Muscle of leg (tissue), 16 donors: Measurements from ENCODE around the gene SLC43A1. TPM values are rescaled to one million over a fixed set of nuclear protein-coding genes. Genes with fewer than 3 reads are reported as not detected.

Source experiments
- DNase-seq: peaks from one replicate; pipeline ENCODE4 v3.0.0; 2013
- H3K27ac ChIP-seq: one replicate; pipeline ENCODE4 v1.5.1; 2013; ENCODE audit warnings: mild to moderate bottlenecking, low read length, control low read depth
- H3K27me3 ChIP-seq: one replicate; pipeline ENCODE4 v1.6.1; 2013; ENCODE audit warnings: low read length; ENCODE audit not compliant: control insufficient read depth, insufficient read depth
- H3K36me3 ChIP-seq: one replicate; pipeline ENCODE4 v1.6.1; 2013; ENCODE audit warnings: low read length; ENCODE audit not compliant: control insufficient read depth, insufficient read depth
- H3K4me1 ChIP-seq: one replicate; pipeline ENCODE4 v1.6.1; 2013; ENCODE audit warnings: low read length; ENCODE audit not compliant: control insufficient read depth, insufficient read depth
- H3K4me3 ChIP-seq: one replicate; pipeline ENCODE4 v1.5.1; 2013; ENCODE audit warnings: low read length, control low read depth
- H3K9me3 ChIP-seq: replicated peaks from 2 replicates; pipeline ENCODE4 v1.6.1; 2013; ENCODE audit warnings: low read depth, low read length; ENCODE audit not compliant: control insufficient read depth
- WGBS: methylation state at CpG from one replicate; pipeline ENCODE4 v1.1.5; 2013; ENCODE audit warnings: missing lambda C conversion rate; ENCODE audit not compliant: insufficient coverage; 5-methylcytosine and 5-hydroxymethylcytosine counted together
- long read RNA-seq, 11 donors: transcript quantifications; one replicate each; lab custom pipeline, GENCODE V29; 2026
- polyA plus RNA-seq, 8 donors: library from polyadenylated mRNA; unstranded; fragments of 120-200 nt; gene quantifications; one replicate each; pipeline versions ENCODE4 v1.2.1 to v1.2.3, GENCODE V29; 2013; ENCODE audit warnings: inconsistent platforms in 1 of 8, low replicate concordance in 1 of 8; ENCODE audit not compliant: insufficient read length in 8 of 8, insufficient read depth in 1 of 8
- total RNA-seq: library from RNA; stranded (reverse); fragments of 120-200 nt; gene quantifications from one replicate; pipeline ENCODE4 v1.2.4, GENCODE V29; 2013

Gene SLC43A1
- total RNA-seq (12.2 TPM), polyA plus RNA-seq (10 to 100 TPM in 4 of 8 donors, 1 to 10 TPM in 4; 7.1 to 12.5 (median 10.1) TPM)
- long read RNA-seq, donor 1, partial matches to known transcripts: 0 of 1 reads
- long read RNA-seq, donor 1, other reads (novel, unspliced or antisense): 0 of 1 reads
- long read RNA-seq, donor 2: 0 reads
- long read RNA-seq, donor 3: 0 reads
- long read RNA-seq, donor 4: 0 reads
- long read RNA-seq, donor 5, partial matches to known transcripts: 0 of 3 reads
- long read RNA-seq, donor 5, other reads (novel, unspliced or antisense): 0 of 3 reads
- long read RNA-seq, donor 6, partial matches to known transcripts: 0 of 3 reads
- long read RNA-seq, donor 6, other reads (novel, unspliced or antisense): 0 of 3 reads
- long read RNA-seq, donor 7, partial matches to known transcripts: 0 of 1 reads
- long read RNA-seq, donor 7, other reads (novel, unspliced or antisense): 0 of 1 reads
- long read RNA-seq, donor 8, partial matches to known transcripts: 0 of 1 reads
- long read RNA-seq, donor 8, other reads (novel, unspliced or antisense): 0 of 1 reads
- long read RNA-seq, donor 9, partial matches to known transcripts: 0 of 1 reads
- long read RNA-seq, donor 9, other reads (novel, unspliced or antisense): 0 of 1 reads
- long read RNA-seq, donor 10, partial matches to known transcripts: 0 of 2 reads
- long read RNA-seq, donor 10, other reads (novel, unspliced or antisense): 0 of 2 reads
- long read RNA-seq, donor 11, partial matches to known transcripts: 0 of 2 reads
- long read RNA-seq, donor 11, other reads (novel, unspliced or antisense): 0 of 2 reads

DNA sequence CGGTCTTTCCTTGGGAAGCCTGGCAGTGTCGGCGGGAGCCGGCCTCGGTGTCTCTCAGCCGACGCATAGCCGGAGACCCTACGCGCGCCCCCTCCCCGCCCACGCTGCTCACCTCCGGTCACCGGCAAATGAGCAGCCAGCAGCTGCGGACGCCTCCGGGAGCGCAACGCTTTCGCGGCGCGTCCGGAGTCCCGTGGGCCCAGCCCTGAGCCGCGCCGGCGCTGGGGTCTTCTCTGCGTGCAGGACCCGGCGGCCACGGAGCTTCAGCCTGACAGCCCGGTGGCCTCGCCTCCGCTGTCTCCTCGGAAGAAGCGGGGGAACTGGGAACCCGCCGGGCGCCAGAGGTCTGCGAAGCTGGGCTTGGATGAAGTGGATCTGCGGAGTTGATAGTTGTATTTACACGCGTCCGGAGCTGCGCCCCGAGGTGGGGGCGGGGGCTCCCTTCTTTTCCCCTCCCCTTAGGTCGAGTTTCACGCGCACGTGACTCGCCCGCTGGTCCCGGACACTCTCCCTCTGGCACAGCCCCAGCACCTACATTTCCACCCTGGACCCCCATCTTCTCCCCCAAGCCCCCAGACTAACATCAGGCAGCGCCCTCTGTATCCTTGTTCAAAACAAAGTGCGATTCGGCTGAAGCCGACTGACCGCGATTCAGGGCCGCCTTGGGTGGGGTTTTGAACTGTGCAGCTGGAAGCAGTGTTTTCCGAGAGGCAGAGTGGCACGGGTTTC lies at the start of gene SLC43A1:
Gene SLC43A1 (minus strand): TSS at position 371 of the 729 bp plus-strand sequence. CDS start 1,591 bp downstream, outside the sequence.
- peaks cover 25% of the 10 kb centered on the region for H3K4me1 ChIP-seq
- peak; percentile 76 for DNase-seq
- peak within 1 kb of the TSS; percentile 67 for H3K4me3 ChIP-seq
- H3K27me3 ChIP-seq: no peaks in the 10 kb centered on the region
- no peaks in the 10 kb centered on the region for H3K36me3 ChIP-seq
- H3K27ac ChIP-seq: peak within 1 kb of the TSS; percentile 69
- H3K9me3 ChIP-seq: no peaks in the 10 kb centered on the region
- WGBS: under 1% methylated on average over 57 of the region's 66 CpGs

- WGBS: no CpG with 5 or more reads among the region's 4 CpGs
These were observed 47.1 kb upstream of the SLC43A1 start for GRCh38 chr11:57562596-57562995.

GRCh38 chr11:57560146-57560545 lies 44.6 kb upstream of the SLC43A1 start:
- 100% methylated on average over 2 of the region's 4 CpGs for WGBS
- H3K9me3 ChIP-seq: no peaks in the 10 kb centered on the region
- H3K36me3 ChIP-seq: peaks cover 37% of the 10 kb centered on the region

More at GRCh38 chr11:57562596-57562995, 47.1 kb upstream of the SLC43A1 start:
- Histone ChIP-seq H3K36me3 (peaks cover 19% of the 10 kb centered on the region), H3K9me3 (no peaks in the 10 kb centered on the region), H3K4me3 (no peak overlapping the region), H3K4me1 (peaks cover 16% of the 10 kb centered on the region), H3K27me3 (no peaks in the 10 kb centered on the region), H3K27ac (no peak overlapping the region)
- DNase-seq: no peak

GRCh38 chr11:57556041-57556440 lies 40.5 kb upstream of the SLC43A1 start:
- DNase-seq: no peak
- no peak overlapping the region for H3K4me3 ChIP-seq

More at GRCh38 chr11:57560146-57560545, 44.6 kb upstream of the SLC43A1 start:
- Histone ChIP-seq H3K27me3 (no peaks in the 10 kb centered on the region), H3K27ac (no peak overlapping the region), H3K4me1 (no peaks in the 10 kb centered on the region), H3K4me3 (no peak overlapping the region)
- DNase-seq: no peak

DNA sequence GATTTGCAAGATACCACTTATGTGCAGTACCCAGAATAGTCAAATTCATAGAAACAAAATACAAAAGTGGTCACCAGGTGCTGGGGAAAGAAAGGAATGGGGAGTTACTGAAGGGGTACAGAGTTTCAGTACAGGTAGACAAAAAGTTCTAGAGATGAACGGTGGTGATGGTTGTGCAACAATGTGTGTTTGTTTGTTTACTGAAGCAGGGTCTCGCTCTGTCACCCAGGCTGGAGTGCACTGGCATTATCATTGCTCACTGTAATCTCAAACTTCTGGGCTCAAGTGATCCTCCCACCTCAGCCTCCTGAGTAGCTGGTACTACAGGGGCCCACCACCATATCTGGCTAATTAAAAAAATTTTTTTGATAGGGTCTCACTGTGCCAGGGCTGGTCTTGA lies 39.9 kb upstream of the SLC43A1 start:
- Histone ChIP-seq H3K36me3 (peaks cover 79% of the 10 kb centered on the region), H3K4me3 (no peak overlapping the region), H3K4me1 (no peaks in the 10 kb centered on the region), H3K9me3 (no peaks in the 10 kb centered on the region), H3K27ac (no peak overlapping the region), H3K27me3 (no peaks in the 10 kb centered on the region)
- DNase-seq: no peak
- WGBS: 100% methylated on average over 1 of the region's 2 CpGs

More at GRCh38 chr11:57556041-57556440, 40.5 kb upstream of the SLC43A1 start:
- WGBS: 91% methylated on average over 8 of the region's 8 CpGs
- no peak overlapping the region for H3K27ac ChIP-seq
- no peaks in the 10 kb centered on the region for H3K4me1 ChIP-seq
- H3K9me3 ChIP-seq: no peaks in the 10 kb centered on the region
- no peaks in the 10 kb centered on the region for H3K27me3 ChIP-seq
- peaks cover 73% of the 10 kb centered on the region for H3K36me3 ChIP-seq

GRCh38 chr11:57552479-57552878 lies 37.0 kb upstream of the SLC43A1 start:
- no peak for DNase-seq
- H3K36me3 ChIP-seq: peaks cover 80% of the 10 kb centered on the region
- no peaks in the 10 kb centered on the region for H3K9me3 ChIP-seq
- H3K27me3 ChIP-seq: no peaks in the 10 kb centered on the region
- H3K4me1 ChIP-seq: peaks cover 4% of the 10 kb centered on the region
- WGBS: no CpG with 5 or more reads among the region's 5 CpGs
- no peak overlapping the region for H3K27ac ChIP-seq
- H3K4me3 ChIP-seq: no peak overlapping the region

GRCh38 chr11:57551941-57552340 lies 36.4 kb upstream of the SLC43A1 start:
- Histone ChIP-seq H3K27ac (no peak overlapping the region), H3K27me3 (no peaks in the 10 kb centered on the region), H3K9me3 (no peaks in the 10 kb centered on the region), H3K36me3 (peaks cover 82% of the 10 kb centered on the region), H3K4me1 (peaks cover 8% of the 10 kb centered on the region), H3K4me3 (no peak overlapping the region)
- DNase-seq: no peak
- 97% methylated on average over 3 of the region's 4 CpGs for WGBS

GRCh38 chr11:57549983-57550382 lies 34.5 kb upstream of the SLC43A1 start:
- peaks cover 80% of the 10 kb centered on the region for H3K36me3 ChIP-seq

GRCh38 chr11:57547854-57548377 lies 32.4 kb upstream of the SLC43A1 start:
- DNase-seq: no peak
- Histone ChIP-seq H3K27ac (peak overlapping the region; percentile 29), H3K4me3 (no peak overlapping the region), H3K4me1 (peaks cover 19% of the 10 kb centered on the region), H3K9me3 (no peaks in the 10 kb centered on the region), H3K36me3 (peaks cover 69% of the 10 kb centered on the region), H3K27me3 (no peaks in the 10 kb centered on the region)
- WGBS: 66% methylated on average over 5 of the region's 6 CpGs

More at GRCh38 chr11:57549983-57550382, 34.5 kb upstream of the SLC43A1 start:
- WGBS: 88% methylated on average over 5 of the region's 8 CpGs
- H3K4me1 ChIP-seq: peaks cover 10% of the 10 kb centered on the region
- DNase-seq: no peak
- no peaks in the 10 kb centered on the region for H3K9me3 ChIP-seq
- no peak overlapping the region for H3K27ac ChIP-seq
- no peak overlapping the region for H3K4me3 ChIP-seq
- no peaks in the 10 kb centered on the region for H3K27me3 ChIP-seq
